Stimulated activated CD4-positive, alpha-beta T cell treated with anti-CD3 and anti-CD28 coated beads, Interleukin-1b, Interleukin-23, amount 100 ng/mL, for 1 hour (primary cell): ENCODE results near the gene HSPA12A.

Experiments
- DNase-seq, 2 donors: peaks; one replicate each; pipeline ENCODE4 v3.0.0-alpha.2; 2020; ENCODE audit warnings: low read depth in 2 of 2

Gene HSPA12A

GRCh38 chr10:116770281-116770680 is 27.9 kb upstream of the HSPA12A start:
- no peak for DNase-seq

- no peak for DNase-seq
These were observed 27.4 kb upstream of the HSPA12A start for GRCh38 chr10:116769791-116770190.

GRCh38 chr10:116769368-116769767 is 27.0 kb upstream of the HSPA12A start:
- DNase-seq: no peak

GRCh38 chr10:116768786-116769185 is 26.4 kb upstream of the HSPA12A start:
- no peak for DNase-seq

- DNase-seq: no peak
These were observed 24.7 kb upstream of the HSPA12A start for GRCh38 chr10:116766837-116767634.

- no peak for DNase-seq
These were observed 24.0 kb upstream of the HSPA12A start for GRCh38 chr10:116766241-116766827.

GRCh38 chr10:116765648-116766081 is 23.3 kb upstream of the HSPA12A start:
- DNase-seq: no peak

- no peak for DNase-seq
These were observed 22.6 kb upstream of the HSPA12A start for GRCh38 chr10:116764979-116765378.

- DNase-seq: no peak
These were observed 21.1 kb upstream of the HSPA12A start for GRCh38 chr10:116763440-116763839.

GRCh38 chr10:116761883-116762282 is 19.5 kb upstream of the HSPA12A start:
- no peak for DNase-seq

- no peak for DNase-seq
These were observed 18.6 kb upstream of the HSPA12A start for GRCh38 chr10:116760919-116761318.

- no peak for DNase-seq
These were observed 14.9 kb upstream of the HSPA12A start for GRCh38 chr10:116757246-116757645.

- no peak for DNase-seq
These were observed 13.9 kb upstream of the HSPA12A start for GRCh38 chr10:116756277-116756676.

GRCh38 chr10:116753759-116754158 is 11.4 kb upstream of the HSPA12A start:
- DNase-seq: no peak

- no peak for DNase-seq
These were observed 10.8 kb upstream of the HSPA12A start for GRCh38 chr10:116752969-116753665.

GRCh38 chr10:116752563-116752962 is 10.2 kb upstream of the HSPA12A start:
- no peak for DNase-seq

GRCh38 chr10:116748471-116748870 is 6.1 kb upstream of the HSPA12A start:
- no peak for DNase-seq

- DNase-seq: no peak
These were observed 5.7 kb upstream of the HSPA12A start for GRCh38 chr10:116748041-116748440.

GRCh38 chr10:116747325-116747724 is 5.0 kb upstream of the HSPA12A start:
- no peak for DNase-seq

GRCh38 chr10:116744885-116745284 is 2.5 kb upstream of the HSPA12A start:
- no peak for DNase-seq

GRCh38 chr10:116744163-116744753 is 1.9 kb upstream of the HSPA12A start:
- no peak for DNase-seq

GRCh38 chr10:116743266-116744064 is 1.1 kb upstream of the HSPA12A start:
- no peak for DNase-seq
